ENCODE data around the gene HSDL1.

DNA sequence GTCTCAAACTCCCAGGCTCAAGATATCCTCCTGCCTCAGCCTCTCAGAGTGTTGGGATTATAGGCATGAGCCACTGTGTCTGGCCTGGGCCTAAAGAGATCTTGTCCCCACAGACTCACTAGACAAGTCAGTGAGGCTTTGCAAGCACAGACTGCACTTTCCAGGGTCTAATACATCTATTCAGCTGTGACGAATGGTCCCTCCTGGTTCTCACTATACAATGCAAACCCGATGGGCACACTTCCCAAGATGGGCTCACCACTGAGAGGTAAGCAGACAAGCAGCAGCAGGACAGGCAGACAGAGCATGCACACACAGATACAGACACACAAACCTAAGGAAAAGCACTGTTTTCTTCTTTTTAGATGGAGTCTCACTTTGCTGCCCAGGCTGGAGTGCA lies 37.1 kb downstream of the HSDL1 start:
- TF ChIP-seq, protein P1, sequence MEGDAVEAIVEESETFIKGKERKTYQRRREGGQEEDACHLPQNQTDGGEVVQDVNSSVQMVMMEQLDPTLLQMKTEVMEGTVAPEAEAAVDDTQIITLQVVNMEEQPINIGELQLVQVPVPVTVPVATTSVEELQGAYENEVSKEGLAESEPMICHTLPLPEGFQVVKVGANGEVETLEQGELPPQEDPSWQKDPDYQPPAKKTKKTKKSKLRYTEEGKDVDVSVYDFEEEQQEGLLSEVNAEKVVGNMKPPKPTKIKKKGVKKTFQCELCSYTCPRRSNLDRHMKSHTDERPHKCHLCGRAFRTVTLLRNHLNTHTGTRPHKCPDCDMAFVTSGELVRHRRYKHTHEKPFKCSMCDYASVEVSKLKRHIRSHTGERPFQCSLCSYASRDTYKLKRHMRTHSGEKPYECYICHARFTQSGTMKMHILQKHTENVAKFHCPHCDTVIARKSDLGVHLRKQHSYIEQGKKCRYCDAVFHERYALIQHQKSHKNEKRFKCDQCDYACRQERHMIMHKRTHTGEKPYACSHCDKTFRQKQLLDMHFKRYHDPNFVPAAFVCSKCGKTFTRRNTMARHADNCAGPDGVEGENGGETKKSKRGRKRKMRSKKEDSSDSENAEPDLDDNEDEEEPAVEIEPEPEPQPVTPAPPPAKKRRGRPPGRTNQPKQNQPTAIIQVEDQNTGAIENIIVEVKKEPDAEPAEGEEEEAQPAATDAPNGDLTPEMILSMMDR (IDR thresholded peaks at IDR 0.05), result no peak
- TF ChIP-seq ESRRA (IDR thresholded peaks at IDR 0.05; ENCODE audit: borderline replicate concordance, low read length) (no peak), POLR2A (IDR thresholded peaks at IDR 0.05; ENCODE audit: low read length) (no peak)
